ENCODE results near the gene ZSCAN12. TPM values are rescaled to one million over a fixed set of nuclear protein-coding genes. Genes with fewer than 3 reads are reported as not detected.

ZSCAN12 gene
- total and polyA plus RNA-seq, 2 experiments from 2014 or later = 2.0 to 7.3 TPM

DNA sequence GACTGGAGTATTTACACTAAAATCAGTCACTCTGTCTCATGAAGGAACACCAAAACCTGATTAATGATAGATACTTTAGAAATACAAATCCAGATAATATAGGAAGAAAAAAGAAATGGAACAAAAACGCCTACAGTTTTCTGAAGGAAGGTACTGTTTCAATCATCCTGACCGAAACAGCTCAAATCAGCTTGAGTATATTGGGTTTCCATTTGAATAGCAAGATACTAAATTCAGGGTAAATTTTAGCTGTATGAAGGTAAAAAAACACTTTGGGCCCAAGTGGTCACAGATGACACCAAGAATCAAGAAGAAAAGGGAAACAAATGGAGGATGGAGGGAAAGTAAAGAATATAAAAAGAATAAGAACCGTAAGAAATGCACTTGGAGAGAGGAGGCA is 36.9 kb upstream of the ZSCAN12 start:
- H3K4me3 Mint-ChIP-seq = no peak overlapping the region
- 0 out of 2 replicates have a peak, but pooled peaks cover 1% of the 10 kb centered on the region for H3K79me2 ChIP-seq (replicated peaks; ENCODE audit: insufficient read depth)
- H3K27ac ChIP-seq (ENCODE audit: low read depth) = no peak overlapping the region
- no peak overlapping the region for H3K27ac Mint-ChIP-seq
- H3K27me3 ChIP-seq (ENCODE audit: insufficient read depth) = no peaks in the 10 kb centered on the region
- no peaks in the 10 kb centered on the region for H3F3A ChIP-seq (replicated peaks; ENCODE audit: low read depth)
- ATAC-seq = no peak
- H2AFZ ChIP-seq = no peak overlapping the region
- H3K9me3 Mint-ChIP-seq = no peaks in the 10 kb centered on the region
- H3K4me1 Mint-ChIP-seq = no peaks in the 10 kb centered on the region
- no peak for TF ChIP-seq ZNF331 (CRISPR knock-in tag; IDR thresholded peaks at IDR 0.05; ENCODE audit: low read depth)
- TF ChIP-seq EZH2phosphoT487 (IDR thresholded peaks at IDR 0.05; ENCODE audit: unreplicated experiment) = no peak
- no peak for TF ChIP-seq POLR2AphosphoS5 (IDR thresholded peaks at IDR 0.05; ENCODE audit: low read depth)
- TF ChIP-seq, protein P1, sequence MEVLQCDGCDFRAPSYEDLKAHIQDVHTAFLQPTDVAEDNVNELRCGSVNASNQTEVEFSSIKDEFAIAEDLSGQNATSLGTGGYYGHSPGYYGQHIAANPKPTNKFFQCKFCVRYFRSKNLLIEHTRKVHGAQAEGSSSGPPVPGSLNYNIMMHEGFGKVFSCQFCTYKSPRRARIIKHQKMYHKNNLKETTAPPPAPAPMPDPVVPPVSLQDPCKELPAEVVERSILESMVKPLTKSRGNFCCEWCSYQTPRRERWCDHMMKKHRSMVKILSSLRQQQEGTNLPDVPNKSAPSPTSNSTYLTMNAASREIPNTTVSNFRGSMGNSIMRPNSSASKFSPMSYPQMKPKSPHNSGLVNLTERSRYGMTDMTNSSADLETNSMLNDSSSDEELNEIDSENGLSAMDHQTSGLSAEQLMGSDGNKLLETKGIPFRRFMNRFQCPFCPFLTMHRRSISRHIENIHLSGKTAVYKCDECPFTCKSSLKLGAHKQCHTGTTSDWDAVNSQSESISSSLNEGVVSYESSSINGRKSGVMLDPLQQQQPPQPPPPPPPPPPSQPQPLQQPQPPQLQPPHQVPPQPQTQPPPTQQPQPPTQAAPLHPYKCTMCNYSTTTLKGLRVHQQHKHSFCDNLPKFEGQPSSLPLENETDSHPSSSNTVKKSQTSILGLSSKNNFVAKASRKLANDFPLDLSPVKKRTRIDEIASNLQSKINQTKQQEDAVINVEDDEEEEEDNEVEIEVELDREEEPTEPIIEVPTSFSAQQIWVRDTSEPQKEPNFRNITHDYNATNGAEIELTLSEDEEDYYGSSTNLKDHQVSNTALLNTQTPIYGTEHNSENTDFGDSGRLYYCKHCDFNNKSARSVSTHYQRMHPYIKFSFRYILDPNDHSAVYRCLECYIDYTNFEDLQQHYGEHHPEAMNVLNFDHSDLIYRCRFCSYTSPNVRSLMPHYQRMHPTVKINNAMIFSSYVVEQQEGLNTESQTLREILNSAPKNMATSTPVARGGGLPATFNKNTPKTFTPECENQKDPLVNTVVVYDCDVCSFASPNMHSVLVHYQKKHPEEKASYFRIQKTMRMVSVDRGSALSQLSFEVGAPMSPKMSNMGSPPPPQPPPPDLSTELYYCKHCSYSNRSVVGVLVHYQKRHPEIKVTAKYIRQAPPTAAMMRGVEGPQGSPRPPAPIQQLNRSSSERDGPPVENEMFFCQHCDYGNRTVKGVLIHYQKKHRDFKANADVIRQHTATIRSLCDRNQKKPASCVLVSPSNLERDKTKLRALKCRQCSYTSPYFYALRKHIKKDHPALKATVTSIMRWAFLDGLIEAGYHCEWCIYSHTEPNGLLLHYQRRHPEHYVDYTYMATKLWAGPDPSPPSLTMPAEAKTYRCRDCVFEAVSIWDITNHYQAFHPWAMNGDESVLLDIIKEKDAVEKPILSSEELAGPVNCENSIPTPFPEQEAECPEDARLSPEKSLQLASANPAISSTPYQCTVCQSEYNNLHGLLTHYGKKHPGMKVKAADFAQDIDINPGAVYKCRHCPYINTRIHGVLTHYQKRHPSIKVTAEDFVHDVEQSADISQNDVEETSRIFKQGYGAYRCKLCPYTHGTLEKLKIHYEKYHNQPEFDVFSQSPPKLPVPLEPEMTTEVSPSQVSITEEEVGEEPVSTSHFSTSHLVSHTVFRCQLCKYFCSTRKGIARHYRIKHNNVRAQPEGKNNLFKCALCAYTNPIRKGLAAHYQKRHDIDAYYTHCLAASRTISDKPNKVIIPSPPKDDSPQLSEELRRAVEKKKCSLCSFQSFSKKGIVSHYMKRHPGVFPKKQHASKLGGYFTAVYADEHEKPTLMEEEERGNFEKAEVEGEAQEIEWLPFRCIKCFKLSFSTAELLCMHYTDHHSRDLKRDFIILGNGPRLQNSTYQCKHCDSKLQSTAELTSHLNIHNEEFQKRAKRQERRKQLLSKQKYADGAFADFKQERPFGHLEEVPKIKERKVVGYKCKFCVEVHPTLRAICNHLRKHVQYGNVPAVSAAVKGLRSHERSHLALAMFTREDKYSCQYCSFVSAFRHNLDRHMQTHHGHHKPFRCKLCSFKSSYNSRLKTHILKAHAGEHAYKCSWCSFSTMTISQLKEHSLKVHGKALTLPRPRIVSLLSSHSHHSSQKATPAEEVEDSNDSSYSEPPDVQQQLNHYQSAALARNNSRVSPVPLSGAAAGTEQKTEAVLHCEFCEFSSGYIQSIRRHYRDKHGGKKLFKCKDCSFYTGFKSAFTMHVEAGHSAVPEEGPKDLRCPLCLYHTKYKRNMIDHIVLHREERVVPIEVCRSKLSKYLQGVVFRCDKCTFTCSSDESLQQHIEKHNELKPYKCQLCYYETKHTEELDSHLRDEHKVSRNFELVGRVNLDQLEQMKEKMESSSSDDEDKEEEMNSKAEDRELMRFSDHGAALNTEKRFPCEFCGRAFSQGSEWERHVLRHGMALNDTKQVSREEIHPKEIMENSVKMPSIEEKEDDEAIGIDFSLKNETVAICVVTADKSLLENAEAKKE (CRISPR knock-in tag; IDR thresholded peaks at IDR 0.05) = no peak
- TF ChIP-seq ZNF114 (CRISPR knock-in tag; IDR thresholded peaks at IDR 0.05) = no peak
- no peak for TF ChIP-seq STAT1 (IDR thresholded peaks at IDR 0.05; ENCODE audit: unreplicated experiment)
- no peak for TF ChIP-seq CTCF (conservative IDR thresholded peaks at IDR 0.05; ENCODE audit: low read depth in 2 of 2)
- TF ChIP-seq, protein P2, sequence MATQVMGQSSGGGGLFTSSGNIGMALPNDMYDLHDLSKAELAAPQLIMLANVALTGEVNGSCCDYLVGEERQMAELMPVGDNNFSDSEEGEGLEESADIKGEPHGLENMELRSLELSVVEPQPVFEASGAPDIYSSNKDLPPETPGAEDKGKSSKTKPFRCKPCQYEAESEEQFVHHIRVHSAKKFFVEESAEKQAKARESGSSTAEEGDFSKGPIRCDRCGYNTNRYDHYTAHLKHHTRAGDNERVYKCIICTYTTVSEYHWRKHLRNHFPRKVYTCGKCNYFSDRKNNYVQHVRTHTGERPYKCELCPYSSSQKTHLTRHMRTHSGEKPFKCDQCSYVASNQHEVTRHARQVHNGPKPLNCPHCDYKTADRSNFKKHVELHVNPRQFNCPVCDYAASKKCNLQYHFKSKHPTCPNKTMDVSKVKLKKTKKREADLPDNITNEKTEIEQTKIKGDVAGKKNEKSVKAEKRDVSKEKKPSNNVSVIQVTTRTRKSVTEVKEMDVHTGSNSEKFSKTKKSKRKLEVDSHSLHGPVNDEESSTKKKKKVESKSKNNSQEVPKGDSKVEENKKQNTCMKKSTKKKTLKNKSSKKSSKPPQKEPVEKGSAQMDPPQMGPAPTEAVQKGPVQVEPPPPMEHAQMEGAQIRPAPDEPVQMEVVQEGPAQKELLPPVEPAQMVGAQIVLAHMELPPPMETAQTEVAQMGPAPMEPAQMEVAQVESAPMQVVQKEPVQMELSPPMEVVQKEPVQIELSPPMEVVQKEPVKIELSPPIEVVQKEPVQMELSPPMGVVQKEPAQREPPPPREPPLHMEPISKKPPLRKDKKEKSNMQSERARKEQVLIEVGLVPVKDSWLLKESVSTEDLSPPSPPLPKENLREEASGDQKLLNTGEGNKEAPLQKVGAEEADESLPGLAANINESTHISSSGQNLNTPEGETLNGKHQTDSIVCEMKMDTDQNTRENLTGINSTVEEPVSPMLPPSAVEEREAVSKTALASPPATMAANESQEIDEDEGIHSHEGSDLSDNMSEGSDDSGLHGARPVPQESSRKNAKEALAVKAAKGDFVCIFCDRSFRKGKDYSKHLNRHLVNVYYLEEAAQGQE (IDR thresholded peaks at IDR 0.05; ENCODE audit: unreplicated experiment) = no peak
- no peak for TF ChIP-seq JUNB (IDR thresholded peaks at IDR 0.05; ENCODE audit: unreplicated experiment)
- no peak for TF ChIP-seq NANOG (IDR thresholded peaks at IDR 0.05; ENCODE audit: borderline replicate concordance)
- TF ChIP-seq, protein P3, sequence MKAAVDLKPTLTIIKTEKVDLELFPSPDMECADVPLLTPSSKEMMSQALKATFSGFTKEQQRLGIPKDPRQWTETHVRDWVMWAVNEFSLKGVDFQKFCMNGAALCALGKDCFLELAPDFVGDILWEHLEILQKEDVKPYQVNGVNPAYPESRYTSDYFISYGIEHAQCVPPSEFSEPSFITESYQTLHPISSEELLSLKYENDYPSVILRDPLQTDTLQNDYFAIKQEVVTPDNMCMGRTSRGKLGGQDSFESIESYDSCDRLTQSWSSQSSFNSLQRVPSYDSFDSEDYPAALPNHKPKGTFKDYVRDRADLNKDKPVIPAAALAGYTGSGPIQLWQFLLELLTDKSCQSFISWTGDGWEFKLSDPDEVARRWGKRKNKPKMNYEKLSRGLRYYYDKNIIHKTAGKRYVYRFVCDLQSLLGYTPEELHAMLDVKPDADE (IDR thresholded peaks at IDR 0.05) = no peak
- no peak for TF ChIP-seq EZH2 (IDR thresholded peaks at IDR 0.05; ENCODE audit: low read depth, unreplicated experiment)
- no peak for TF ChIP-seq CREB1 (CRISPR knock-in tag; IDR thresholded peaks at IDR 0.05; ENCODE audit: low read depth)
- H3K4me1 ChIP-seq (ENCODE audit: insufficient read depth) = no peaks in the 10 kb centered on the region
- no peaks in the 10 kb centered on the region for H3K9me2 ChIP-seq (ENCODE audit: insufficient read depth)
- no peaks in the 10 kb centered on the region for H3K36me3 ChIP-seq (ENCODE audit: insufficient read depth)
- peaks cover 3% of the 10 kb centered on the region; the same call in 1 of the 3 replicates for H3K36me3 Mint-ChIP-seq (ENCODE audit: low read depth)
- DNase-seq (ENCODE audit: low spot score) = no peak
- H3K4me3 ChIP-seq = no peak overlapping the region
- no peak overlapping the region for H3K4me2 ChIP-seq
- H3K27me3 Mint-ChIP-seq (ENCODE audit: insufficient read depth, low read depth, poor library complexity) = no peaks in the 10 kb centered on the region
- H4K20me1 ChIP-seq (replicated peaks; ENCODE audit: insufficient read depth) = peaks cover 2% of the 10 kb centered on the region; the same call in 1 of the 2 replicates

Measured in GM23338 (cell line).